PFSK-1 (cell line): ENCODE data around the gene RFNG.

Source experiments
- FOXP2 ChIP-seq: optimal IDR thresholded peaks from 2 replicates; pipeline ENCODE3; 2011; ENCODE audit warnings: borderline replicate concordance, control low read depth, inconsistent platforms; ENCODE audit not compliant: insufficient read depth; ENCODE audit errors: extremely low read length, extremely low read depth
- POLR2AphosphoS5 ChIP-seq: IDR thresholded peaks from 2 replicates; pipeline ENCODE4 v1.6.1; 2012; ENCODE audit warnings: low read depth, mild to moderate bottlenecking, control low read depth, low read length, moderate library complexity
- SIN3A ChIP-seq: IDR thresholded peaks from 2 replicates; pipeline ENCODE4 v1.6.1; 2012; ENCODE audit warnings: mild to moderate bottlenecking, low read length, moderate library complexity, borderline replicate concordance; ENCODE audit not compliant: insufficient read depth
- TAF1 ChIP-seq: IDR thresholded peaks from 2 replicates; pipeline ENCODE4 v1.6.1; 2012; ENCODE audit warnings: low read length, control low read depth, borderline replicate concordance; ENCODE audit not compliant: insufficient read depth
- TF ChIP-seq, protein P1 (sequence below), 2 experiments: IDR thresholded peaks; 2 replicates each; pipeline versions ENCODE4 v1.6.1 to v1.8.0; 2011 to 2012; ENCODE audit warnings: low read depth in 2 of 2, low read length in 2 of 2, control low read depth in 1 of 2, inconsistent platforms in 1 of 2, mild to moderate bottlenecking in 1 of 2, moderate library complexity in 1 of 2; ENCODE audit not compliant: insufficient read depth in 1 of 2

Gene RFNG

DNA sequence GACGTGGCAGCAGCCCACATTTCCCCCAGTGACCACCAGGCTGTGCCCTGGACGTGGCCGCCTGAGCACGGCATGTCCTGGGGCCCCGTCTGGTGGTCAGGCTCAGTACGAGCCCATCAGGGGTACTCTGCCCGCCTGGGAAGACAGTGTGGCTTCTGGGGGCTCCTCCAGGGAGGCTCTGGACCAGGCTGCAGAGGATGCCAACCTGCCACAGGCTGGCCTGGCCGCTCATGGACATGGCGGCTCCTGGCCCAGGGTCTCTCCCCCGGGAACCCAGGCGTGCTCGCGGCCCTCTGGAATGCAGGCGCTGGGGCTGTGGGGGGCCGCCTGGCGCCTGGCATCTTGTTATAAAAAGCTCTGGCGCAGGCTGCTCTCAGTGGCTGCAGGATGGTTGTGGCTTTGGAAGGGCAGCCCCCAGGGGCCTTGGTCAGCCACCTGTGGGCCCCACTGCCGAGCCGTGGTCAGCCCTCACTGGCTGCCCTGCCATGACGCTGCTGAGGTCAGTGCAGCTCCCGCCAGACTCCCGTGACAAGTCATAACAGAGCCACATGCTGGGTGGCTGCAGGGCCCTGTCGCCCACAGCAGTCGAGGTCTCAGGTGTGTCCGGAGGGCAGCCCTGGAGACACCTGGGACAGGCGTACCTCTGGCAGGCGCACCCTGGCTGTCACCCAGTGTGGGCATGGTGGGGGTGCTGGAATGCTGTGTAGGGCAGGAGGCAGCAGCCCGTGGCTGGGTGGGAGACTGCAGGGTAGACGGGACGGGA is 43.9 kb downstream of the RFNG start:
- TF ChIP-seq SIN3A: no peak
- TF ChIP-seq, protein P1, sequence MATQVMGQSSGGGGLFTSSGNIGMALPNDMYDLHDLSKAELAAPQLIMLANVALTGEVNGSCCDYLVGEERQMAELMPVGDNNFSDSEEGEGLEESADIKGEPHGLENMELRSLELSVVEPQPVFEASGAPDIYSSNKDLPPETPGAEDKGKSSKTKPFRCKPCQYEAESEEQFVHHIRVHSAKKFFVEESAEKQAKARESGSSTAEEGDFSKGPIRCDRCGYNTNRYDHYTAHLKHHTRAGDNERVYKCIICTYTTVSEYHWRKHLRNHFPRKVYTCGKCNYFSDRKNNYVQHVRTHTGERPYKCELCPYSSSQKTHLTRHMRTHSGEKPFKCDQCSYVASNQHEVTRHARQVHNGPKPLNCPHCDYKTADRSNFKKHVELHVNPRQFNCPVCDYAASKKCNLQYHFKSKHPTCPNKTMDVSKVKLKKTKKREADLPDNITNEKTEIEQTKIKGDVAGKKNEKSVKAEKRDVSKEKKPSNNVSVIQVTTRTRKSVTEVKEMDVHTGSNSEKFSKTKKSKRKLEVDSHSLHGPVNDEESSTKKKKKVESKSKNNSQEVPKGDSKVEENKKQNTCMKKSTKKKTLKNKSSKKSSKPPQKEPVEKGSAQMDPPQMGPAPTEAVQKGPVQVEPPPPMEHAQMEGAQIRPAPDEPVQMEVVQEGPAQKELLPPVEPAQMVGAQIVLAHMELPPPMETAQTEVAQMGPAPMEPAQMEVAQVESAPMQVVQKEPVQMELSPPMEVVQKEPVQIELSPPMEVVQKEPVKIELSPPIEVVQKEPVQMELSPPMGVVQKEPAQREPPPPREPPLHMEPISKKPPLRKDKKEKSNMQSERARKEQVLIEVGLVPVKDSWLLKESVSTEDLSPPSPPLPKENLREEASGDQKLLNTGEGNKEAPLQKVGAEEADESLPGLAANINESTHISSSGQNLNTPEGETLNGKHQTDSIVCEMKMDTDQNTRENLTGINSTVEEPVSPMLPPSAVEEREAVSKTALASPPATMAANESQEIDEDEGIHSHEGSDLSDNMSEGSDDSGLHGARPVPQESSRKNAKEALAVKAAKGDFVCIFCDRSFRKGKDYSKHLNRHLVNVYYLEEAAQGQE (IDR thresholded peaks at IDR 0.05; ENCODE audit: insufficient read depth in 1 of 2, low read depth in 2 of 2, low read length in 2 of 2): no peak
- TF ChIP-seq TAF1: no peak
- TF ChIP-seq POLR2AphosphoS5: no peak
- TF ChIP-seq FOXP2: no peak

DNA sequence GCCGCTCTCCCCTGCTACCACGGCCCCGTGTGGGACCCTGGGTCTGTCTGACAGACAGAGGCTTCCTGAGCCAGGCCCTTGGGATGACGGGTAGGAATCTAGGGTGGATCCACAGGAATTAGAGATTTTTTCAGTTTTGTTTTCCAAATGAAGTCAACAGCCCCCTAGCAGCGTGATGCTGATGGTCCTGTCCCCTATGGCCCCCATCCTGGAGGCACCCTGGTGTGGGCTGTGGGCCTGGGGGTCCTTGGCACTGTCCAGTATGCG is 44.5 kb downstream of the RFNG start:
- TF ChIP-seq FOXP2: no peak
- TF ChIP-seq SIN3A: no peak
- TF ChIP-seq TAF1: no peak
- TF ChIP-seq POLR2AphosphoS5: no peak
- TF ChIP-seq, protein P1 (IDR thresholded peaks at IDR 0.05; ENCODE audit: insufficient read depth in 1 of 2, low read depth in 2 of 2, low read length in 2 of 2): no peak

DNA sequence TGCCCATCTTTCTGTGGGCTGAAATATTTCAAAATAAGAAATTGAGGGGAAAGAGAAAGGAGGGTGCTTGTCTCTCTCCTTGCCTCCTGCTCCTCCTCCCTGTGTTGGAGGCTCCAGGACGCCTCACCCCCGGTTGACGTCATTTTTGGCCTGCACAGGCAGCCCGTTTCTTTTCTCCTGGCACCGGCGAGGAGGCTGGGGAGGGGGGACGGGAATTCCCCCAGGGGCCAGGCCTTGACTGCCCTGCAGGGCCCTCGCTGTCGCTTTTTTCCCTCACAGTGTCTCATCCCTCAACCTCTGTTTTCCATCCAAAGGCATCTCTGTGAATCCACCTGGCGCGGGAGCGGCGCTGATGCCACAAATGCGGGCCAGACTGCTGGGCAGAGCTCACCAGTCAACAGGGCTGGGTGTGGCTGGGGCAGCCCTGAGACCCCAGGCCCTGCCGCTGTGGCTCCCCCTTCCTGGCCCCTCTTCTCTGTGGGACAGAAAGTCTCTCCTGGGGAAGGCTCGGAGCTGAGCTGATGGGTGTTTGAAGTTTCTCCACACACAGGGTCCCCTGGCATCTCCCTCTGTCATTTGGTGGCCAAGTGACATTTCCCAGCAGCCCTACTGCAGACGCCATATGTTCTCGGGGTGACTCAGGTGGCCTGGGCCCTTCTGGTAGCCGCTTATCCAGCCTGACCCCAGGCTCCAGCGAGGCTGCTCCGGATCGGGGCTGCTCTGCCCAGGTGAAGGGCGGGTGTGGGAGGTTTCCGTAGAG is 45.0 kb downstream of the RFNG start:
- no peak for TF ChIP-seq SIN3A
- TF ChIP-seq POLR2AphosphoS5: no peak
- no peak for TF ChIP-seq TAF1
- TF ChIP-seq FOXP2: no peak
- TF ChIP-seq, protein P1 (IDR thresholded peaks at IDR 0.05; ENCODE audit: insufficient read depth in 1 of 2, low read depth in 2 of 2, low read length in 2 of 2): no peak

GRCh38 chr17:82005701-82006348 is 45.8 kb downstream of the RFNG start:
- TF ChIP-seq SIN3A: no peak
- no peak for TF ChIP-seq TAF1
- TF ChIP-seq, protein P1 (IDR thresholded peaks at IDR 0.05; ENCODE audit: insufficient read depth in 1 of 2, low read depth in 2 of 2, low read length in 2 of 2): no peak
- no peak for TF ChIP-seq POLR2AphosphoS5
- no peak for TF ChIP-seq FOXP2
